Vagina (tissue), 2 donors: ENCODE results near the gene PELI2. TPM values are rescaled to one million over a fixed set of nuclear protein-coding genes. Genes with fewer than 3 reads are reported as not detected.

ENCODE experiments used
- DNase-seq, 2 donors: peaks; one replicate each; pipeline ENCODE4 v3.0.0-alpha.2; 2017; ENCODE audit errors: extremely low spot score in 2 of 2
- H3K27ac ChIP-seq: fragments of 200-600 bp; sonication (generic); one replicate; pipeline ENCODE4 v1.5.1; 2019
- H3K27me3 ChIP-seq: fragments of 200-600 bp; sonication (generic); one replicate; pipeline ENCODE4 v1.5.1; 2019
- H3K36me3 ChIP-seq, 2 donors: fragments of 200-600 bp; sonication (generic); one replicate each; pipeline ENCODE4 v1.5.1; 2017 to 2019
- H3K4me1 ChIP-seq: fragments of 200-600 bp; sonication (generic); one replicate; pipeline ENCODE4 v1.5.1; 2019
- H3K4me3 ChIP-seq, 2 donors: fragments of 200-600 bp; sonication (generic); 1 replicate in 1 of 2; 2 replicates in 1 of 2; pipeline ENCODE4 v1.5.1; 2016 to 2019
- H3K9me3 ChIP-seq: fragments of 200-600 bp; sonication (generic); one replicate; pipeline ENCODE4 v1.5.1; 2019
- CTCF ChIP-seq, 3 experiments: fragments of 450-650 bp in 2 of 3; fragments of 200-600 bp in 1 of 3; sonication (generic) in 1 of 3; IDR thresholded peaks; one replicate each; pipeline ENCODE4 v1.5.1; 2017 to 2019; ENCODE audit warnings: antibody characterized with exemption in 3 of 3, mild to moderate bottlenecking in 2 of 3, moderate library complexity in 2 of 3
- POLR2A ChIP-seq, 2 donors: fragments of 450-650 bp; IDR thresholded peaks; one replicate each; pipeline ENCODE4 v1.6.1; 2017; ENCODE audit warnings: antibody characterized with exemption in 2 of 2, mild to moderate bottlenecking in 2 of 2, moderate library complexity in 2 of 2
- POLR2AphosphoS5 ChIP-seq, 2 donors: sonication (generic); formaldehyde crosslinking; IDR thresholded peaks; one replicate each; pipeline ENCODE4 v1.9.0; 2017; ENCODE audit warnings: antibody characterized with exemption in 2 of 2, mild to moderate bottlenecking in 2 of 2, low read depth in 1 of 2; ENCODE audit not compliant: insufficient read depth in 1 of 2
- intact Hi-C: fragments of 100-400 bp; cut with DNase I; formaldehyde crosslinking; loops from one replicate; pipeline ENCODE4 v1.15.1; 2023
- total RNA-seq: library from RNA; depleted of rRNA; stranded (reverse); fragments of >200 nt; gene quantifications from one replicate; pipeline ENCODE4 v1.2.3, GENCODE V29; 2016

PELI2 gene
- total RNA-seq, 1 donor from 2014 or later = 9.6 TPM

GRCh38 chr14:56180754-56181542 lies 62.7 kb downstream of the PELI2 start:
- H3K4me3 ChIP-seq = no peak overlapping the region
- no peaks in the 10 kb centered on the region for H3K4me1 ChIP-seq
- DNase-seq = no peak
- no peaks in the 10 kb centered on the region for H3K27me3 ChIP-seq
- intact Hi-C loops = no loop called here
- TF ChIP-seq CTCF (IDR thresholded peaks at IDR 0.05) (no peak), POLR2AphosphoS5 (IDR thresholded peaks at IDR 0.05; ENCODE audit: insufficient read depth in 1 of 2, low read depth in 1 of 2) (no peak), POLR2A (IDR thresholded peaks at IDR 0.05) (no peak)
- no peak overlapping the region for H3K27ac ChIP-seq
- no peaks in the 10 kb centered on the region for H3K9me3 ChIP-seq
- H3K36me3 ChIP-seq = no peaks in the 10 kb centered on the region

DNA sequence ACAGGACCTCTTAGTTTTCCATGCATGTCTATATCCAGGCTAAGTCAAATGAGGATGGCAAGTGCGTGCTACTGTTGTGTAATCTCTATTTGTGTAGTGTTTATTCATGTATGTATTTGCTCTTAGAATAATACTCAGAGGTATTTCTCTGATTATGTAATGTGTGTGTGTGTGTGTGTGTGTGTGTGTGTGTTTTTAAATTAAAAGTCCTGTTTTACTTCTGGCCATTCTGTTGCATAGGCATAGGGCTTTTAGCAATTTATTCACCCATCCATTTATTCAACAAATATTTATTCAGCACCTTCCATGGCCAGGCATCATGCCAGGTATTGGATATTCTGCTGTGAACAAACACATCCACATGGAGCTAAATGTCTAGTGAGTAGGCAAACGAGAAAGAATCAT lies 63.5 kb downstream of the PELI2 start:
- Histone ChIP-seq H3K27ac (no peak overlapping the region), H3K4me3 (no peak overlapping the region), H3K4me1 (no peaks in the 10 kb centered on the region), H3K9me3 (no peaks in the 10 kb centered on the region), H3K27me3 (no peaks in the 10 kb centered on the region), H3K36me3 (no peaks in the 10 kb centered on the region)
- DNase-seq = no peak
- intact Hi-C loops = no loop called here
- TF ChIP-seq POLR2AphosphoS5 (IDR thresholded peaks at IDR 0.05; ENCODE audit: insufficient read depth in 1 of 2, low read depth in 1 of 2) (no peak), POLR2A (IDR thresholded peaks at IDR 0.05) (no peak), CTCF (IDR thresholded peaks at IDR 0.05) (no peak)

- intact Hi-C loops = no loop called here
- H3K4me3 ChIP-seq = no peak overlapping the region
- H3K27ac ChIP-seq = no peak overlapping the region
- no peaks in the 10 kb centered on the region for H3K27me3 ChIP-seq
- H3K4me1 ChIP-seq = no peaks in the 10 kb centered on the region
- DNase-seq = no peak
- H3K36me3 ChIP-seq = no peaks in the 10 kb centered on the region
- no peaks in the 10 kb centered on the region for H3K9me3 ChIP-seq
- no peak for TF ChIP-seq CTCF (IDR thresholded peaks at IDR 0.05)
- no peak for TF ChIP-seq POLR2A (IDR thresholded peaks at IDR 0.05)
- no peak for TF ChIP-seq POLR2AphosphoS5 (IDR thresholded peaks at IDR 0.05; ENCODE audit: insufficient read depth in 1 of 2, low read depth in 1 of 2)
Observed at GRCh38 chr14:56182410-56182809, 64.2 kb downstream of the PELI2 start.

GRCh38 chr14:56183631-56184157 lies 65.5 kb downstream of the PELI2 start:
- TF ChIP-seq POLR2A (IDR thresholded peaks at IDR 0.05) (no peak), CTCF (IDR thresholded peaks at IDR 0.05) (no peak)
- intact Hi-C loops = no loop called here
- H3K27me3 ChIP-seq = no peaks in the 10 kb centered on the region
- H3K4me1 ChIP-seq = no peaks in the 10 kb centered on the region
- no peak overlapping the region for H3K4me3 ChIP-seq
- H3K27ac ChIP-seq = no peak overlapping the region
- no peaks in the 10 kb centered on the region for H3K9me3 ChIP-seq
- no peaks in the 10 kb centered on the region for H3K36me3 ChIP-seq
- no peak for DNase-seq

DNA sequence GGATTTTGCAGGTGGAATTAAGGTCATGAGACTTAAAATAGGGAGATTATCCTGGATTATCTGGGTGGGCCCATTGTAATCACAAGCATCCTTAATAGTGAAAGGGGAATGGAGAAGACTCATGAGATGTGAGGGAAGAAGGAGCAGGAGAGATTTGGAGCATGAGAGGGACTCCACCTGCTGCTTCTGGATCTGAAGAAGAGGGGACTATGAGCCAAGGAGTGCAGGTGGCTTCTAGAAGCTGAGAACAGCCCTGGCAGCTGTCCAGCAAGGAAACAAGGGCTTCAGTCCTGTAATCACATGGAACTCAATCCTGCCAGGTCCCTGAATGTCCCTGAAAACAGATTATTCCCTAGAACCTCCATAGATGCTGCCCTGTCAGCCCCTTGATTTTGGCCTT lies 67.8 kb downstream of the PELI2 start:
- intact Hi-C loops = no loop called here
- no peak for DNase-seq
- Histone ChIP-seq H3K4me1 (no peaks in the 10 kb centered on the region), H3K4me3 (no peak overlapping the region), H3K36me3 (no peaks in the 10 kb centered on the region), H3K27me3 (no peaks in the 10 kb centered on the region), H3K27ac (no peak overlapping the region), H3K9me3 (no peaks in the 10 kb centered on the region)
- TF ChIP-seq POLR2AphosphoS5 (IDR thresholded peaks at IDR 0.05; ENCODE audit: insufficient read depth in 1 of 2, low read depth in 1 of 2) = no peak
- TF ChIP-seq POLR2A (IDR thresholded peaks at IDR 0.05) = no peak
- TF ChIP-seq CTCF (IDR thresholded peaks at IDR 0.05) = no peak
